ENCODE measurements around the gene DNAH8. TPM values are rescaled to one million over a fixed set of nuclear protein-coding genes. Genes with fewer than 3 reads are reported as not detected.

Gene DNAH8
- total RNA-seq, 4 donors from 2014 or later = 0.22 TPM; not detected in 3

GRCh38 chr6:39007575-39007974 lies 292.5 kb downstream of the DNAH8 start:
- no peak overlapping the region for H3K4me3 ChIP-seq
- H3K4me1 ChIP-seq = no peaks in the 10 kb centered on the region
- TF ChIP-seq EP300 (IDR thresholded peaks at IDR 0.05) (no peak), POLR2A (IDR thresholded peaks at IDR 0.05) (no peak), CTCF (IDR thresholded peaks at IDR 0.05) (no peak)
- H3K27me3 ChIP-seq = peaks cover 0 to 7% of the 10 kb centered on the region in 2 donors
- no peaks in the 10 kb centered on the region for H3K36me3 ChIP-seq
- DNase-seq (ENCODE audit: low spot score in 2 of 2) = no peak
- WGBS, 2 donors = 83 to 91% methylated on average over 3 of the region's 3 CpGs
- no peaks in the 10 kb centered on the region for H3K9me3 ChIP-seq
- H3K27ac ChIP-seq = no peak overlapping the region

GRCh38 chr6:39008737-39009136 lies 293.6 kb downstream of the DNAH8 start:
- H3K9me3 ChIP-seq = no peaks in the 10 kb centered on the region
- H3K27me3 ChIP-seq = no peaks in the 10 kb centered on the region
- no peak for DNase-seq (ENCODE audit: low spot score in 2 of 2)
- H3K27ac ChIP-seq = no peak overlapping the region
- H3K4me1 ChIP-seq = no peaks in the 10 kb centered on the region
- WGBS, 2 donors = 37 to 45% methylated on average over 1 of the region's 1 CpG
- no peak overlapping the region for H3K4me3 ChIP-seq
- TF ChIP-seq POLR2A (IDR thresholded peaks at IDR 0.05) = no peak
- TF ChIP-seq CTCF (IDR thresholded peaks at IDR 0.05) = no peak
- no peak for TF ChIP-seq EP300 (IDR thresholded peaks at IDR 0.05)
- no peaks in the 10 kb centered on the region for H3K36me3 ChIP-seq

GRCh38 chr6:39009476-39009875 lies 294.4 kb downstream of the DNAH8 start:
- H3K4me3 ChIP-seq = no peak overlapping the region
- no peaks in the 10 kb centered on the region for H3K4me1 ChIP-seq
- DNase-seq (ENCODE audit: low spot score in 2 of 2) = no peak
- no peak overlapping the region for H3K27ac ChIP-seq
- 0% methylated on average over 1 of the region's 1 CpG for WGBS, 2 donors
- H3K36me3 ChIP-seq = no peaks in the 10 kb centered on the region
- H3K9me3 ChIP-seq = no peaks in the 10 kb centered on the region
- no peaks in the 10 kb centered on the region for H3K27me3 ChIP-seq
- TF ChIP-seq CTCF (IDR thresholded peaks at IDR 0.05) (no peak), POLR2A (IDR thresholded peaks at IDR 0.05) (no peak), EP300 (IDR thresholded peaks at IDR 0.05) (no peak)

GRCh38 chr6:39016839-39017546 lies 301.9 kb downstream of the DNAH8 start:
- no peak for TF ChIP-seq POLR2A (IDR thresholded peaks at IDR 0.05)
- TF ChIP-seq CTCF (IDR thresholded peaks at IDR 0.05) = no peak
- no peak for TF ChIP-seq EP300 (IDR thresholded peaks at IDR 0.05)
- WGBS, 2 donors = 89 to 90% methylated on average over 7 of the region's 7 CpGs

GRCh38 chr6:39017547-39017880 lies 302.4 kb downstream of the DNAH8 start:
- no peaks in the 10 kb centered on the region for H3K4me1 ChIP-seq
- H3K4me3 ChIP-seq = no peak overlapping the region
- H3K27me3 ChIP-seq = no peaks in the 10 kb centered on the region
- H3K36me3 ChIP-seq = no peaks in the 10 kb centered on the region
- no peaks in the 10 kb centered on the region for H3K9me3 ChIP-seq
- H3K27ac ChIP-seq = no peak overlapping the region
- DNase-seq (ENCODE audit: low spot score in 2 of 2) = no peak
- TF ChIP-seq CTCF (IDR thresholded peaks at IDR 0.05) (no peak), EP300 (IDR thresholded peaks at IDR 0.05) (no peak), POLR2A (IDR thresholded peaks at IDR 0.05) (no peak)
- 70 to 74% methylated on average over 4 of the region's 4 CpGs for WGBS, 2 donors

More at GRCh38 chr6:39016839-39017546, 301.9 kb downstream of the DNAH8 start:
- H3K4me1 ChIP-seq = no peaks in the 10 kb centered on the region
- H3K27me3 ChIP-seq = no peaks in the 10 kb centered on the region
- H3K27ac ChIP-seq = no peak overlapping the region
- H3K4me3 ChIP-seq = no peak overlapping the region
- no peaks in the 10 kb centered on the region for H3K36me3 ChIP-seq
- no peak for DNase-seq (ENCODE audit: low spot score in 2 of 2)
- no peaks in the 10 kb centered on the region for H3K9me3 ChIP-seq

Data from tibial nerve (tissue), 4 donors.